Mesodermal cell (in vitro differentiated cells): ENCODE results near the gene TRIM54.
"Not testable (repeated sequence)": the region's sequence is repeated elsewhere in the genome, so short reads cannot be mapped to it uniquely, and the experiment has no call there.

ENCODE experiments used
- H3K27ac ChIP-seq: 2 replicates; pipeline ENCODE4 v1.7.0; 2013; ENCODE audit warnings: mild to moderate bottlenecking, low read depth, low read length, moderate library complexity; ENCODE audit not compliant: severe bottlenecking
- H3K36me3 ChIP-seq: 2 replicates; pipeline ENCODE4 v1.7.1; 2013; ENCODE audit warnings: mild to moderate bottlenecking, low read length, moderate library complexity; ENCODE audit not compliant: control insufficient read depth, insufficient read depth
- H3K4me1 ChIP-seq: one replicate; pipeline ENCODE4 v1.7.1; 2013; ENCODE audit warnings: mild to moderate bottlenecking, low read length; ENCODE audit not compliant: insufficient read depth, control insufficient read depth, poor library complexity, severe bottlenecking
- H3K4me3 ChIP-seq: 2 replicates; pipeline ENCODE4 v1.7.0; 2013; ENCODE audit warnings: low read length, control low read depth, mild to moderate bottlenecking; ENCODE audit not compliant: insufficient read depth, poor library complexity, severe bottlenecking; ENCODE audit errors: extremely low read depth
- H3K9me3 ChIP-seq: 2 replicates; pipeline ENCODE4 v1.7.1; 2013; ENCODE audit warnings: mild to moderate bottlenecking, low read length, moderate library complexity; ENCODE audit not compliant: control insufficient read depth
- WGBS, 2 experiments: methylation state at CpG; one replicate each; pipeline ENCODE4 v1.1.5; 2013; ENCODE audit warnings: missing lambda C conversion rate in 2 of 2; ENCODE audit not compliant: insufficient coverage in 2 of 2; 5-methylcytosine and 5-hydroxymethylcytosine counted together

Gene TRIM54

DNA sequence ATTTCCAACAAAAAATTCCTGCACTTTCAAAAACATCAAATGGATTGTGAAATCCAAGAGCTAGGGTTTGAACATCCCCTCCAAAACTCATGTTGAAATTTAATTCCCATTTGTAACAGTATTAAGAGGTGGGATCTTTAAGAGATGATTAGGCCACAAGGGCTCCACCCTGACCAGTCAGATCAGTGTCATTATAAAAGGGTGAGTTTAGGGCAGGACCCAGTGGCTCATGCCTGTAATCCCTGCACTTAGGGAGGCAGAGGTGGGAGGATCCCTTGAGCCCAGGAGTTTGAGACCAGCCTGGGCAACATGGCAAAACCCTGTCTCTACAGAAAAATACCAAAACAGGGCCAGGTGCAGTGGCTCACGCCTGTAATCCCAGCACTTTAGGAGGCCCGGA lies 65.4 kb downstream of the TRIM54 start:
- Histone ChIP-seq H3K36me3 (peaks cover 50% of the 10 kb centered on the region), H3K27ac (no peak overlapping the region), H3K4me1 (peaks cover 2% of the 10 kb centered on the region), H3K4me3 (no peak overlapping the region), H3K9me3 (no peaks in the 10 kb centered on the region)
- 92 to 96% methylated on average over 2 of the region's 2 CpGs for WGBS, 2 experiments

DNA sequence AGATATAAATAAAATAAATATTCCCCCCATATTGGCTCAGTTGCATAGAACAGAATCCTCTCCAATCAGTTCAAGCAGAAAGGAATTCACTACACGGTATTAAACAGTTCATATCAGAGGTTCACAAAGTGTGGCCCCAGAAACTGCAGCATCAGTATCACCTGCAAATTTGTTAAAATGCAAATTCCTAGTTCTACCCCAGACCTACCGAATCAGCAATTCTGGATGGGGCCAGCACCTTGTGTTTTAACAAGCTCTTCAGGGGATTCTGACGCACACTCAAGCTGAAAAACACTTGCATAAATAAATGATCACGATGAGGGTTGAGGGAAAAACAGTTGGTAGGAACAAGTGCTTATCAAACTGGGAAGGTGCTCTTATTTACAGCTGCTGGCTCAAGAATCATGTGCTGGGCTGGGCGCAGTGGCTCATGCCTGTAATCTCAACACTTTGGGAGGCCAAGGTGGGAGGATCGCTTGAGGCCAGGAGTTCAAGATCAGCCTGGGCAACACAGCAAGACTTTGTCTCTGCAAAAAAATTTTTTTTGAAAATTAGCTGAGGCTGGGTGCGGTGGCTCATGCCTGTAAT lies 68.0 kb downstream of the TRIM54 start:
- 89 to 95% methylated on average over 6 to 7 of the region's 7 CpGs for WGBS, 2 experiments
- Histone ChIP-seq H3K27ac (no peak overlapping the region), H3K4me3 (no peak overlapping the region), H3K9me3 (no peaks in the 10 kb centered on the region), H3K36me3 (peaks cover 47% of the 10 kb centered on the region), H3K4me1 (peaks cover 13% of the 10 kb centered on the region)

DNA sequence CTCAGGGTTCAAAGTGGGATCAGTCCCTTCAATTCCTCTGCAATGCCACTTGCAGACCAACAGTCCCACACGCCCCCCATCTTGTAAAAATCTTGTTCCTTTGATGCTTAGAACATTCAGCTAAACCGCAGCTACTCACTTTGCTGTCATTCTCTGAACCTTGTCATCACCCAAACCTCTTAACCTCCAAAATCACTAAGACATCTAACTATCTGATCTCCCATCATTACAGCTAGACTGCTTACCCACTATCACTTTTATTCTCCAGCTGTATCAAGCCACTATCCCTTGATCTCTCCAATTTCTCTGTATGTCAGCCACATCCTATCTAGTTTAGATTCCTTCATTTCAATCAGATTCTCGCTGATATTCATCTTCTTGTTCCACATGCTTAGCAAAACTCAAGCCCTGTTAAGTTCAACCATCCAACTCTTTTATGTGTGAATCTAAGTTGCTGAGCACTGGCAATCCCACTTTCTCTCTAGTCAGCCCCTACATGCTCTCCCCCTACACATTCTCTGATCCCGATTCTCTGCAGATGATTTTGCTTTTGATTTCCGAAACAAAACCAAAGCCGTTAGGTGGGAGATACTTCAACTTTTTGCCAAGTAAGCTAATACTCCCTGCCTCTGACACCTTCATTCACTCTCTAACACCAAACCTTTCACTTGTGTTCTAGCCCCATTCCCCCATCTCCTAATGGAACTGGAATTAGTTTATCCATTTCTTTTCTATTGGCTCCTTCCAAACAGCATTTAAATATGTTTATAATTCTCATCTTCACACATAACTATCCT lies 69.8 kb downstream of the TRIM54 start:
- Histone ChIP-seq H3K36me3 (peaks cover 41% of the 10 kb centered on the region), H3K4me1 (peaks cover 13% of the 10 kb centered on the region), H3K9me3 (no peaks in the 10 kb centered on the region), H3K4me3 (no peak overlapping the region), H3K27ac (no peak overlapping the region)
- WGBS, 2 experiments: 95% methylated on average over 4 to 6 of the region's 6 CpGs

DNA sequence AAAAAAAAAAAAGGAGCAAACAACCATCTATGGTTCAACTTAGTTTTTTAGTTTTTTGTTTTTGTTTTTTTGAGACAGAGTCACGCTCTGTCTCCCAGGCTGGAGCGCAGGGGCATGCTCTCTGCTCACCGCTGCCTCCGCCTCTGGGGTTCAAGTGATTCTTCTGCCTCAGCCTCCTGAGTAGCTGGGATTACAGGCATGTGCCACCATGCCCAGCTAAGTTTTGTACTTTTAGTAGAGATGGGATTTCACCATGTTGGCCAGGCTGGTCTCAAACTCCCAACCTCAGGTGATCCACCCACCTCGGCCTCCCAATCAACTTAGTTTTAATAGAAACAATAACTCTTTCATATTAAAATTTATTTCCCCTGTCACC lies 71.1 kb downstream of the TRIM54 start:
- peaks cover 31% of the 10 kb centered on the region for H3K36me3 ChIP-seq
- not testable (repeated sequence) for H3K9me3 ChIP-seq, H3K4me3 ChIP-seq, H3K27ac ChIP-seq
- H3K4me1 ChIP-seq: peaks cover 13% of the 10 kb centered on the region
- 91 to 98% methylated on average over 4 of the region's 5 CpGs for WGBS, 2 experiments

DNA sequence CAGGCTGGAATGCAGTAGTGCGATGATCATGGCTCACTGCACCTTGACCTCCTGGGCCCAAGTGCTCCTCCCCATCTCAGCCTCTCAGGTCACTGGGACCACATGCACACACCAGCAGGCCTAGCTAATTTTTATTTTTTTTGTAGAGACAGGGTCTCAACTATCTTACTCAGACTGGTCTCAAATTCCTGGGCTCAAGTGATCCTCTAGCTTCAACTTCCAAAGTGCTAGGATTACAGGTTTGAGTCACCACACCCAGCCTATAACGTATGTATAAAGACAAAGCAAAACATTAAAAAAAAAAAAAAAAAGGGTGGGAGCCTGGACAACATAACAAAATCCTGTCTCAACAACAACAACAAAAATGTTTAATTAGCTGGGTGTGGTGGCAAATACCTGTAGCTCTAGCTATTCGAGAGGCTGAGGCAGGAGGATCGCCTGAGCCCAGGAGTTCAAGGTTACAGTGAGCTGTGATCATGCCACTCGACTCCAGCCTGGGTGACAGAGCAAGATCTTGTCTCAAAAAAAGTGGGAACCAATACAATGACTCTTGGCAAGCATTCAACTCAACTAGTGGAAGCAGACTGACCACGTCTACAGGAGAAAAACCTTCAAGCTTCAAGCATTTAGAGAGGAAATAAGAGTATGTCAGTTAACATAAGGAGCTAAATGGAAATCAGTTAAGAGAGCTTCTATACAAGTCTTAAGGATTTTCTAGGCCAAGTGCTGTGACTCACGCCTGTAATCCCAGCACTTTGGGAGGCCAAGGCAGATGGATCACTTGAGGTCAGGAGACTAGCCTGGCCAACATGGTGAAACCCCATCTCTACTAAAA lies 71.8 kb downstream of the TRIM54 start:
- peaks cover 11% of the 10 kb centered on the region for H3K9me3 ChIP-seq
- H3K4me3 ChIP-seq: no peak overlapping the region
- H3K36me3 ChIP-seq: peaks cover 32% of the 10 kb centered on the region
- H3K4me1 ChIP-seq: peaks cover 13% of the 10 kb centered on the region
- no peak overlapping the region for H3K27ac ChIP-seq
- WGBS, 2 experiments: 88 to 89% methylated on average over 5 to 6 of the region's 7 CpGs

DNA sequence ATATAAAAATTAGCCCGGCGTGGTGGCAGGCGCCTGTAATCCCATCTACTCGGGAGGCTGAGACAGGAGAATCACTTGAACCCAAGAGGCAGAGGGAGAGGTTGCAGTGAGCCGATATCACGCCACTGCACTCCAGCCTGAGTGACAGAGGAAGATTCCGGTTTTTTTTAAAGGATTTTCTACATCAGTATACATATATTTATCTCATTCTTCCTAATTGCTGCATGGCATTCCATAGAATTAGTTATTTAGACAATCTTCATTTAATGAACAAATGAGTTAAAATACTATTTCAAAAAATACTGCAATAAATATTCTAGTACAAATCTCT lies 72.3 kb downstream of the TRIM54 start:
- peaks cover 30% of the 10 kb centered on the region for H3K36me3 ChIP-seq
- H3K9me3 ChIP-seq: peaks cover 11% of the 10 kb centered on the region
- peaks cover 13% of the 10 kb centered on the region for H3K4me1 ChIP-seq
- H3K27ac ChIP-seq: no peak overlapping the region
- WGBS, 2 experiments: 88 to 93% methylated on average over 5 of the region's 7 CpGs
- H3K4me3 ChIP-seq: no peak overlapping the region

DNA sequence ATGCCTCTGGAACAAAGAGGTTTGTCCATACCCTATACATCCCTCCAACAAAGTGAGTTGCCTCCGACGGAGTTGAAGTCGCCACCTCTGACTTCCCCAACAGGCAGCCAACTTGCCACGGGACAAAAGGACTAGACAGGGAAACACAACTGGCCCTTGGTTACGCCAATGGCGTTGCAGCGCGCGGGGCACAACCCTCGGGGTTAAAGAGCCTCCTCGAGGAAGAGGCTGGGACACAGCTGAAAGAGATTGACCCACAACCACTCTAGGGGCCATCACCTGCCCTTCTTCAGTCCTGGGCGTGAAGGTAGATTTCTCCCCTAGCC lies 73.8 kb downstream of the TRIM54 start:
- H3K4me3 ChIP-seq: peak overlapping the region; percentile 94
- peaks cover 13% of the 10 kb centered on the region for H3K4me1 ChIP-seq
- peaks cover 29% of the 10 kb centered on the region for H3K36me3 ChIP-seq
- H3K27ac ChIP-seq: peak overlapping the region; percentile 96
- 0 to 2% methylated on average over 11 to 12 of the region's 12 CpGs for WGBS, 2 experiments
- H3K9me3 ChIP-seq: peaks cover 11% of the 10 kb centered on the region

DNA sequence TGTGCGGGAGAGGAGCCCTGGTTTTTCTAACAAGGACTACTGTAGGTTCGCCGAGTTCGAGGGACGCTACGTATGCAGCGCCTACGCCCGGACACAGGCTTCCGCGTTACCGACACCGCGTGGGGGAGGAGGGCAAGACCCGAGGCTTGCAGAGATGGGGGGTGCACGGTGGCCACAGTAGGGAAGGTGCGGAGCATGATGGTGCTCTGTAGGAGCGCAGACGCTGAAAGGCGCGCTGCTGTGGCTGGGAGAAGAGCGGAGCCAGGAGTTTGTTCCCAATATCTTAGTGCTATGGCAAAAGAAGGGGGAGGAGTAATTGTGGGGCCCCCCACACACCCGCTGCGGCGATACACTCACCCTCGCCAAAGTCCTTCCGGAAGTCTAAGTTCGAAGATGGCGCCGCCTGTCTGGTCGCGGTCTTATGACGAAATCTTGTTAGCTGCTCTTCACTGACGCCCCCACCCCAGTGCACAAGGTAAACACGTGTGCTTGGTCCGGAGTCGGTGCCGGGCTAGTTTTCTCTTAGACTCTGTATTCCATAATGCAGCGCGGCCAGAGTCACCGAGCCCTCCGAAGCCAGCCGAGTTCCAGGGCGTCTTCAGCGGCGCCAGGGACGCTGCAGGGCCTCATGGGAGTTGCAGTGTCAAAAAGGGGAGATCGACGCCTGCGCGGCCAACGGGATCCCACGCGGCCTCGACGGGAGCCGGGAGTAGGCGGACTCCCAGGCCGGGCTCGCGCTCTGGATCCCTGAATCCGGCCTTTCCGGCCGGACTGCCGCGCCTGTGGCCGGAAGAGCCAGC lies 74.4 kb downstream of the TRIM54 start, which contains the start of gene GTF3C2:
Gene GTF3C2 (minus strand): TSS at position 383 of the 800 bp plus-strand sequence. CDS start 13,210 bp downstream, outside the sequence.
- WGBS, 2 experiments: 0 to 1% methylated on average over 52 to 62 of the region's 67 CpGs
- Histone ChIP-seq H3K36me3 (peaks cover 23% of the 10 kb centered on the region), H3K4me3 (peak within 1 kb of the TSS; percentile 94), H3K9me3 (peaks cover 11% of the 10 kb centered on the region), H3K4me1 (peaks cover 13% of the 10 kb centered on the region), H3K27ac (peak within 1 kb of the TSS; percentile 96)
